Lower leg skin (tissue), 3 donors: ENCODE measurements around the gene LRRC74B.

Experiments
- CTCF ChIP-seq, 3 donors: fragments of 450-650 bp; IDR thresholded peaks; one replicate each; pipeline ENCODE4 v1.5.1; 2016; ENCODE audit warnings: antibody characterized with exemption in 3 of 3, mild to moderate bottlenecking in 3 of 3, moderate library complexity in 2 of 3
- POLR2A ChIP-seq, 2 donors: fragments of 450-650 bp; IDR thresholded peaks; one replicate each; pipeline ENCODE4 v1.6.1; 2016 to 2017; ENCODE audit warnings: antibody characterized with exemption in 2 of 2, mild to moderate bottlenecking in 1 of 2, moderate library complexity in 1 of 2

- no peak for TF ChIP-seq CTCF (IDR thresholded peaks at IDR 0.05)
- TF ChIP-seq POLR2A (IDR thresholded peaks at IDR 0.05), result no peak
These were observed 22.7 kb upstream of the LRRC74B start for GRCh38 chr22:21022955-21023614.
